Muscle layer of duodenum (tissue), 2 donors: ENCODE data around the gene BUB1B.

Source experiments
- H3K27ac ChIP-seq: one replicate; pipeline ENCODE4 v1.7.0; 2013; ENCODE audit warnings: mild to moderate bottlenecking, low read length
- H3K27me3 ChIP-seq: one replicate; pipeline ENCODE4 v1.7.0; 2013; ENCODE audit warnings: low read depth, mild to moderate bottlenecking, control low read depth, low read length
- H3K36me3 ChIP-seq, 2 donors: one replicate each; pipeline ENCODE4 v1.7.0; 2013; ENCODE audit warnings: low read length in 2 of 2, control low read depth in 1 of 2, mild to moderate bottlenecking in 1 of 2; ENCODE audit not compliant: insufficient read depth in 2 of 2, control insufficient read depth in 1 of 2
- H3K4me1 ChIP-seq, 2 donors: one replicate each; pipeline ENCODE4 v1.7.0; 2013; ENCODE audit warnings: low read length in 2 of 2, mild to moderate bottlenecking in 2 of 2, control low read depth in 1 of 2, moderate library complexity in 1 of 2; ENCODE audit not compliant: insufficient read depth in 2 of 2, control insufficient read depth in 1 of 2
- H3K4me3 ChIP-seq, 2 donors: one replicate each; pipeline ENCODE4 v1.7.0; 2013; ENCODE audit warnings: low read length in 2 of 2, low read depth in 1 of 2, mild to moderate bottlenecking in 1 of 2
- H3K9me3 ChIP-seq, 2 donors: one replicate each; pipeline ENCODE4 v1.7.0; 2013; ENCODE audit warnings: low read length in 2 of 2, control low read depth in 1 of 2, mild to moderate bottlenecking in 1 of 2; ENCODE audit not compliant: control insufficient read depth in 1 of 2
- donor health status: healthy.

Gene BUB1B

DNA sequence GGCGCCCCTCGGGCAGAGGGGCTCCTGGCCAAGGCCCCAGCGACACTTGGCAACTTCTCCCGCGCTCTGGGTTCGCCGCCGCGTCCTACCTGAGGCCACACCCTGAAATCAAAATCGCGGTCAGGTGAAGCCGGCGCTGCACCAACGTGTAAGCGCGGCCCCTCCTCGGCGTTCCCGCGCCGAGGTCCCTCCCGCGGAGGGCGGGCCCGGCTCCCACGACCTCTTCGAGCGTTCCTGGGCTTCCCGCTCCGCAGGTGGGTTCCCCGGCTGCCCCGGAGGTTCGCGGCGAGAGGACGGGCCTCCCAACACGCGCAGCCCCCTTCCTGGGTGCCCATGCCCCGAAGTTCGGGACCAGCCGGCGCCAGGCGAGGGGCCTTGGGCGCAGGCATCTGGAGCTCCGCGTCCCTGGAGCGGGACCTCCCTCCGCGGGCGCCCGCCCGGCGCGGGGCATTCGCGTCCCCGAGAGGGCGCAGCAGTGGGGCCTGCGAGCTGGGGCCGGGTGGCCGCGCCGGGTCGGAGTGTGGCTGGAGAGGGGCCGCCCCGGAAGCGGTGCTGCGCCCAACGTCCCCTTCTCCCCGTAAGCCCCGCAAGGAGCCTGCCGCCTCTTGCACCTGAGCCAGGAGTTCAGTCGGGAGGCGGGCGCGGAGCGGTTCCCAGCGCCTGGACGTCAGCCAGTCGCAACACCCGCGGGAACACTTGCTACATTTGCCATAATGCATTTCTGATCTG, 91.7 kb downstream of the BUB1B start:
- H3K27me3 ChIP-seq: peaks cover 10% of the 10 kb centered on the region
- H3K27ac ChIP-seq: no peak overlapping the region
- H3K4me3 ChIP-seq: peak overlapping the region; percentile 55 to 68
- H3K9me3 ChIP-seq: no peaks in the 10 kb centered on the region
- H3K36me3 ChIP-seq: no peaks in the 10 kb centered on the region
- peaks cover 0 to 13% of the 10 kb centered on the region in 2 donors for H3K4me1 ChIP-seq

DNA sequence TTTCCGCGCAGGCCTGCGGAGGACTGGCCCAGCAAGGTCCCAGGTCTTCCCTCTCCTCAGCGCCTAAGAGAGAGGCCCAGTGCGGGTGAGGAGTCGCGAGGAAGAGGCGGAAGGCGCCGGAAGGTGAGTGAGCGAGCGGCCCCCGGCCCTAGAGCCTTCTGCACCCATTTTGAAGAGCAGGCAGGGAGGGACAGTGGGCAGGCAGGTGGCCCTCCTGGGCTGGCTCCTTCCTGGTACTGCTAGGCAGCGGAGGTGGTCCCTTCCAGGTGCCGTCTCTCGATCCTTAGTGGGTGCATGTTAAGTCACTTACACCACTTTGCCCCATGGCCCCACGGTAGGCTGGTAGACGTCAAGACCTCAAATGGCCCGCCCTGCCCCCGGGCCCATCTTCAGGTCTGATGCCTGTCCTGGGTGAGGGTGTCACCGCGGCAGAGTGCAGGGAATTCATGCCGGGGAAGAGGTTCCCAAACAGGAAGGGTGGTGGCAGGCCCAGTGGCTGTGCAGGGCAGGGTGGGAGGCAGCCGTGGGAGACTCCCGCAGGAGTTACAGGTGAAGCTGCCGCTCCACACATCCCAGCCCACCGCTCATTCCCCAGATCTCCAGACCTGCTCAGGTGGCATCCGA, 92.4 kb downstream of the BUB1B start:
- peaks cover 0 to 13% of the 10 kb centered on the region in 2 donors for H3K4me1 ChIP-seq
- no peaks in the 10 kb centered on the region for H3K9me3 ChIP-seq
- H3K4me3 ChIP-seq: peak overlapping the region; percentile 55 to 68
- peaks cover 10% of the 10 kb centered on the region for H3K27me3 ChIP-seq
- H3K36me3 ChIP-seq: no peaks in the 10 kb centered on the region
- H3K27ac ChIP-seq: no peak overlapping the region

GRCh38 chr15:40254452-40254851, 93.6 kb downstream of the BUB1B start:
- Histone ChIP-seq H3K27ac (no peak overlapping the region), H3K9me3 (no peaks in the 10 kb centered on the region), H3K27me3 (peaks cover 19% of the 10 kb centered on the region), H3K36me3 (no peaks in the 10 kb centered on the region), H3K4me1 (peaks cover 0 to 13% of the 10 kb centered on the region in 2 donors), H3K4me3 (no peak overlapping the region)

DNA sequence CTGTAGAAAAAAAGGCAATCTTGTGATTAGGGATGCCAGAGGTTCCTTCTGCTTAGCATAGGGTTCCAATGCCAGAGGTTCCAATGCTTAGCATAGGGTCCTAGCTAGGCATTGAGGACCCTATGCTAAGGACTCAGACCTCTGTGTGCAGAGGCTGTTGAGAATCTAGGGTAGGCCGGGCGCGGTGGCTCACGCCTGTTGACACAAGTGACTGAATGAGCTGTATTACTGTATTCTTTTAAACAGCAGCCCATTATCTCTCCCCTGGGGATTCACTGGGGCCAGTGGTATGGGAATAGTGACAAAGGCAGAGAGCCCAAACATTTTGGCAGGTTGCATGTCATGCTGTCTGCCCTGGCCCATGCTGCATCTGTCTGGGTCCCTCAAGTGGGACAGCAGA, 94.2 kb downstream of the BUB1B start:
- peaks cover 0 to 13% of the 10 kb centered on the region in 2 donors for H3K4me1 ChIP-seq
- H3K27me3 ChIP-seq: peaks cover 19% of the 10 kb centered on the region
- H3K4me3 ChIP-seq: no peak overlapping the region
- no peak overlapping the region for H3K27ac ChIP-seq
- no peaks in the 10 kb centered on the region for H3K9me3 ChIP-seq
- H3K36me3 ChIP-seq: no peaks in the 10 kb centered on the region

DNA sequence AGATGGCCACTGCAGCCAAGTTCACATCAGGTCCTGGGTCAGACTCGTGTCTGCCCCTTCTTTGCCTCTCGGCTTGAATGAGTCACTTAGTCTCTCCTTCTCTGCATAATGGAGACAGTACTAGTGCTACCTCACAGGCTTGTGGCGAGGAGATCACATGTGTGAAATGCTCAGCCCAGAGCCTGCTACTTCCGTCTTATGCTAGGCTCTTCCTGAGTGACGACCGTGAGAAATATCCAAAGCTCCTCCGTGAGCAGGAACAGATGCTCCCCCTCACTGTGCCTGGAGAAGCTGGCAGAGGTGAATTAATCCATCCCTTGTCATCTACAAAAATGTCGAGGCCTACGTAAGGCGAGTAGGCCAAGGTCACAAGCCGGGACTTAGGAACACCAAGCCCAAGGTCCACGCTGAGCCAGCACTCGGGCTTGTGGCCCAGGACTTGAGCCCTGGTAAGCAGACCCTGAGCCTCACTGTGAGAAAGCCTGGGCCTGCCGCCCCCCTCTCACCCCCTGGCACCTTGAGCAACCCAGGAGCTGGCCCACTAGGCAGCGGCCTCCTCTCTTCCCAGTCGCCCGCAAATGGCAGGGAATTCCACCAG, 95.9 kb downstream of the BUB1B start:
- H3K4me3 ChIP-seq: no peak overlapping the region
- peaks cover 19% of the 10 kb centered on the region for H3K27me3 ChIP-seq
- H3K9me3 ChIP-seq: no peaks in the 10 kb centered on the region
- H3K4me1 ChIP-seq: peaks cover 0 to 13% of the 10 kb centered on the region in 2 donors
- H3K36me3 ChIP-seq: no peaks in the 10 kb centered on the region
- no peak overlapping the region for H3K27ac ChIP-seq

- Histone ChIP-seq H3K9me3 (no peaks in the 10 kb centered on the region), H3K27me3 (peaks cover 17% of the 10 kb centered on the region), H3K36me3 (no peaks in the 10 kb centered on the region), H3K27ac (no peak overlapping the region), H3K4me1 (peaks cover 0 to 6% of the 10 kb centered on the region in 2 donors), H3K4me3 (no peak overlapping the region)
Measured at GRCh38 chr15:40257656-40258450, 97.0 kb downstream of the BUB1B start.

DNA sequence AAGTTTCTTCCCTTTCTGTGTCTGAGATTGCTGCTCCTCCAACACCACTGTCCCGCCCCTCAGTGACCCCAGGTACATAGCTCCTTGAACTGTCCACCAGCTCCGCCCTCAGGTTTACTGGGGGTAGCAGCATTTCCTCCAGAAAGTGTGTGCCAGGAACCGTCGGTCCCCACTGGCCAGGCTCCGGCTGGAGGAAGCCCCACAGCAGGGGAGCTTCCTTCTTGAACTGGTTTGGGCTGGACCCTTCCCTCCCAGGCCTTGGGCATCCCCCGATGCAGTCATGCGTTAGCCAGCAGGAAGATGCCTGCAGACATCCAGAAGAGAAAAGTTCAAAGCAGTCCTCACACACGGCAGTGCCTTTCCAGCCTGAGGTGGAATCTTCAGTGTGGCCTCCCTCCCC, 97.7 kb downstream of the BUB1B start:
- no peaks in the 10 kb centered on the region for H3K9me3 ChIP-seq
- H3K36me3 ChIP-seq: no peaks in the 10 kb centered on the region
- no peaks in the 10 kb centered on the region for H3K4me1 ChIP-seq
- no peak overlapping the region for H3K27ac ChIP-seq
- H3K27me3 ChIP-seq: peaks cover 13% of the 10 kb centered on the region
- no peak overlapping the region for H3K4me3 ChIP-seq

DNA sequence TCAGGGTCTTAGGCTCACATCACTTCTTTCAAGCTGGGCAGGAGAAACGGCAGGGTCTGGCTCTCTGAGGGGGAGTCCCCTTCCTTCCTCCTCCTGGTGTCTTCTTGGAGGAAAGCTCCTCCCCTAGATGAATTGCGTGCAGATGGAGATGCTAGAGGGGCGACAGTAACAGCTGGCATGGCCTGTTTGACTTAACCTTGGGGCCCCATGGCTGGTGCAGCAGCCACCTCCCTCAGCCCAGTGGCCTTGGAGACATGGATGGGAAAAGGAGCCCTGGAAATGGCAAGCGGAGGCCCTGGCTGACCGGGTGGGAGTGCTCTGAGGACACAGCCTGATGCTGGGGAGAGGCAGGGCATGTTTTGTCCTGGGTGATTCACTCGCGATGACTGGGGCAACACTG, 98.2 kb downstream of the BUB1B start:
- Histone ChIP-seq H3K4me1 (no peaks in the 10 kb centered on the region), H3K36me3 (no peaks in the 10 kb centered on the region), H3K27ac (no peak overlapping the region), H3K9me3 (no peaks in the 10 kb centered on the region), H3K4me3 (no peak overlapping the region), H3K27me3 (peaks cover 9% of the 10 kb centered on the region)

GRCh38 chr15:40263024-40263754, 102.3 kb downstream of the BUB1B start:
- Histone ChIP-seq H3K27me3 (peaks cover 9% of the 10 kb centered on the region), H3K36me3 (no peaks in the 10 kb centered on the region), H3K27ac (no peak overlapping the region), H3K9me3 (no peaks in the 10 kb centered on the region), H3K4me1 (no peaks in the 10 kb centered on the region), H3K4me3 (no peak overlapping the region)

DNA sequence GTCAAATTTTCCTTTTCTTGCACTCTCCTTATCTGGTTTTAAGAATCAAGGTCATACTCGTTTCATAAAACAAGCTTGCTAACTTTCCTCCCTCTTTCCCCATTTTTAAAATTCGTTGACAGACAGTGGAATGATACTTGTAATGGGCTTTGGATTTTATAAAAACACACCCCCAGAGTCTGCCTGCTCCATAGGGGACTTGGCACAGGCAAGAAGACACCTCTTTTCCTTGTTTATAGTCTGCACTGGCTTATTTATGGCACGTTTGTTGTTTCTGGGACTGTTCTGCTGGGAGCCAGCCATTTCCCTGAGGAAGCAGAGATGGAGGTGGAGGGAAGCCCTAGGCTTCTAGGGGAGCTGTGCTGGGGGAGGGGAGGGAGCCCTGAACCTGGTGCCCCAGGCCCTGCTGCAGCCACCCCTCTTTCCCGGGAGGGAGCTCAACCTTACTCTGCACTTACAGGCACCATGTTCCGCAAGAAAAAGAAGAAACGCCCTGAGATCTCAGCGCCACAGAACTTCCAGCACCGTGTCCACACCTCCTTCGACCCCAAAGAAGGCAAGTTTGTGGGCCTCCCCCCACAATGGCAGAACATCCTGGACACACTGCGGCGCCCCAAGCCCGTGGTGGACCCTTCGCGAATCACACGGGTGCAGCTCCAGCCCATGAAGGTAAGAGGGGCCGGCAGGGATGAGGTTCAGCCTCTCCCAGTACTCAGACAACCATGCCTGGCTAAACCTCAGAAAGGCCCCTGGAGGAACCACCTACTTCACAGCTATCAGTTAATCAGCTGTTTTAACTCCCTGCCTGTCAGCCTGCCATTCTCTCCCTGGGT, 103.7 kb downstream of the BUB1B start:
- Histone ChIP-seq H3K36me3 (no peaks in the 10 kb centered on the region), H3K27ac (no peak overlapping the region), H3K4me1 (no peaks in the 10 kb centered on the region), H3K9me3 (no peaks in the 10 kb centered on the region), H3K27me3 (no peaks in the 10 kb centered on the region), H3K4me3 (no peak overlapping the region)
